ENCODE measurements around the gene SLITRK5. TPM values are rescaled to one million over a fixed set of nuclear protein-coding genes. Genes with fewer than 3 reads are reported as not detected.
A peak's percentile ranks its signal among the peaks of the same experiment; 100 is the strongest.

The SLITRK5 gene
- total RNA-seq, 2 experiments from 2014 or later = 10.6 to 20.0 TPM

- no peaks in the 10 kb centered on the region for H3K9me3 ChIP-seq (ENCODE audit: low read length)
- no peaks in the 10 kb centered on the region for H3K9me2 ChIP-seq (ENCODE audit: insufficient read depth, low read length)
- peaks cover 18% of the 10 kb centered on the region for H3K36me3 ChIP-seq (ENCODE audit: insufficient read depth, low read length)
- peaks cover 36% of the 10 kb centered on the region for H3K79me2 ChIP-seq (ENCODE audit: insufficient read depth, low read depth, low read length)
- no TSS peak for BruUV-seq (replicated peaks)
- POLR2A ChIA-PET = interaction anchor here (1.4 to 2.0 kb wide), 3 partner anchors 12 to 413 kb away, joined by 3 to 6 read pairs (median 4); no protein-coding TSS in a partner anchor
- H3K27ac ChIP-seq (ENCODE audit: low read depth, low read length, poor library complexity, severe bottlenecking) = peak overlapping the region; percentile 91
- no peaks in the 10 kb centered on the region for H4K20me1 ChIP-seq (ENCODE audit: insufficient read depth, low read length)
- peak overlapping the region; percentile 72 for H2AFZ ChIP-seq (ENCODE audit: low read length)
- H3K4me1 ChIP-seq (ENCODE audit: insufficient read depth, low read length, poor library complexity, severe bottlenecking) = peaks cover 34% of the 10 kb centered on the region
- DNase-seq (ENCODE audit: low spot score) = peak; percentile 66
- TF ChIP-seq CTCF (conservative IDR thresholded peaks at IDR 0.05; ENCODE audit: low read length) = no peak
- TF ChIP-seq EZH2phosphoT487 (IDR thresholded peaks at IDR 0.05; ENCODE audit: borderline replicate concordance, low read depth, low read length) = no peak
- CTCF ChIA-PET (ENCODE audit: unreplicated experiment) = interaction anchor here (1.1 to 1.6 kb wide), 2 partner anchors 18 to 254 kb away, joined by 3 read pairs; no protein-coding TSS in a partner anchor
- peak overlapping the region; percentile 80 for H3K4me2 ChIP-seq (ENCODE audit: low read length)
- peak overlapping the region; percentile 79 for H3K4me3 ChIP-seq (ENCODE audit: low read depth, low read length, poor library complexity, severe bottlenecking)
- intact Hi-C loops (cut with micrococcal nuclease; ENCODE audit: unreplicated experiment) = loop anchor here (2.0 to 5.0 kb wide), 4 partner anchors 105 to 801 kb away; no protein-coding TSS in a partner anchor
Observed at GRCh38 chr13:87671753-87672605, 808 bp downstream of the SLITRK5 start.

- peaks cover 37% of the 10 kb centered on the region for H3K36me3 ChIP-seq (ENCODE audit: insufficient read depth, low read length)
Observed at GRCh38 chr13:87674247-87674738, 3.1 kb downstream of the SLITRK5 start.

More at GRCh38 chr13:87674247-87674738, 3.1 kb downstream of the SLITRK5 start:
- intact Hi-C loops (cut with micrococcal nuclease; ENCODE audit: unreplicated experiment) = loop anchor here (5.0 kb wide), 2 partner anchors 103 to 272 kb away; no protein-coding TSS in a partner anchor
- Histone ChIP-seq H3K4me2 (ENCODE audit: low read length) (peak overlapping the region; percentile 80), H3K9me3 (ENCODE audit: low read length) (no peaks in the 10 kb centered on the region), H3K27ac (ENCODE audit: low read depth, low read length, poor library complexity, severe bottlenecking) (peak overlapping the region; percentile 91), H4K20me1 (ENCODE audit: insufficient read depth, low read length) (no peaks in the 10 kb centered on the region), H3K4me3 (ENCODE audit: low read depth, low read length, poor library complexity, severe bottlenecking) (peak overlapping the region; percentile 79), H3K4me1 (ENCODE audit: insufficient read depth, low read length, poor library complexity, severe bottlenecking) (peaks cover 53% of the 10 kb centered on the region), H2AFZ (ENCODE audit: low read length) (peak overlapping the region; percentile 39; the same call in 1 of the 2 replicates), H3K9me2 (ENCODE audit: insufficient read depth, low read length) (no peaks in the 10 kb centered on the region), H3K79me2 (ENCODE audit: insufficient read depth, low read depth, low read length) (peaks cover 55% of the 10 kb centered on the region)
- TF ChIP-seq CTCF (conservative IDR thresholded peaks at IDR 0.05; ENCODE audit: low read length) = no peak
- TF ChIP-seq EZH2phosphoT487 (IDR thresholded peaks at IDR 0.05; ENCODE audit: borderline replicate concordance, low read depth, low read length) = no peak
- ChIA-PET CTCF (ENCODE audit: unreplicated experiment) (interaction anchor here (0.7 kb wide), 1 partner anchor 10 kb away, joined by 3 read pairs; no protein-coding TSS in a partner anchor), POLR2A (interaction anchor here (0.6 kb wide), 2 partner anchors 59 to 242 kb away, joined by 4 read pairs; no protein-coding TSS in a partner anchor)
- DNase-seq (ENCODE audit: low spot score) = peak; percentile 60
- TSS peak; percentile 77 for BruUV-seq (replicated peaks)
